Adrenal gland (tissue), 12 donors: ENCODE results near the gene ATP6AP1. TPM values are rescaled to one million over a fixed set of nuclear protein-coding genes. Genes with fewer than 3 reads are reported as not detected.

Source experiments
- DNase-seq, 7 donors: peaks; one replicate each; pipeline ENCODE4 v3.0.0-alpha.2; 2019 to 2020
- H3K27ac ChIP-seq, 5 donors: fragments of 200-600 bp; sonication (generic) in 4 of 5; 1 replicate in 3 of 5; 2 replicates in 2 of 5; pipeline versions ENCODE4 v1.5.1 to v1.8.0; 2016 to 2020; ENCODE audit warnings: mild to moderate bottlenecking in 1 of 5
- H3K27me3 ChIP-seq: fragments of 200-600 bp; 2 replicates; pipeline ENCODE4 v1.8.0; 2021
- H3K36me3 ChIP-seq, 2 donors: fragments of 200-600 bp; replicated peaks in 1 of 2; 1 replicate in 1 of 2; 2 replicates in 1 of 2; pipeline versions ENCODE4 v1.5.1 to v1.8.0; 2018 to 2022
- H3K4me1 ChIP-seq, 2 donors: fragments of 200-600 bp; replicated peaks in 1 of 2; 1 replicate in 1 of 2; 2 replicates in 1 of 2; pipeline versions ENCODE4 v1.5.1 to v1.8.0; 2018 to 2021
- H3K4me3 ChIP-seq, 4 donors: fragments of 200-600 bp; sonication (generic) in 3 of 4; one replicate each; pipeline ENCODE4 v1.5.1; 2016 to 2018
- H3K9me3 ChIP-seq, 3 donors: fragments of 200-600 bp; sonication (generic) in 1 of 3; replicated peaks in 1 of 3; 1 replicate in 2 of 3; 2 replicates in 1 of 3; pipeline versions ENCODE4 v1.5.1 to v1.8.0; 2016 to 2021
- CTCF ChIP-seq, 6 experiments: fragments of 450-650 bp in 4 of 6; fragments of 200-600 bp in 2 of 6; sonication (generic) in 1 of 6; IDR thresholded peaks; 1 replicate in 5 of 6; 2 replicates in 1 of 6; pipeline versions ENCODE4 v1.5.1 to v1.8.0; 2016 to 2021; ENCODE audit warnings: antibody characterized with exemption in 6 of 6, mild to moderate bottlenecking in 2 of 6, moderate library complexity in 1 of 6
- POLR2A ChIP-seq, 2 donors: fragments of 450-650 bp; IDR thresholded peaks; one replicate each; pipeline ENCODE4 v1.6.1; 2017; ENCODE audit warnings: antibody characterized with exemption in 2 of 2, mild to moderate bottlenecking in 2 of 2, moderate library complexity in 1 of 2
- WGBS, 4 donors: extraction: QIAGEN DNeasy Blood & Tissue Kit in 2 of 4; methylation state at CpG; one replicate each; pipeline versions ENCODE4 v1.1.5 to v1.1.7; 2013 to 2017; 5-methylcytosine and 5-hydroxymethylcytosine counted together
- intact Hi-C, 2 donors: fragments of 100-400 bp; cut with DNase I; formaldehyde crosslinking; loops; one replicate each; pipeline versions ENCODE4 v1.14.1 to v1.15.0; 2022 to 2023
- polyA plus RNA-seq, 3 donors: library from polyadenylated mRNA; stranded (reverse); fragments of 200-250 nt in 2 of 3; fragments of 350-450 nt in 1 of 3; fragmentation: Illumina TruSeq in 1 of 3; extraction: RNeasy Lipid Tissue Mini Kit (QIAGEN cat#74804) in 1 of 3; gene quantifications; one replicate each; pipeline ENCODE4 v1.2.3, GENCODE V29; 2013 to 2014
- total RNA-seq, 9 donors: library from RNA; depleted of rRNA in 4 of 9; stranded (reverse); fragments of >200 nt in 4 of 9; fragments of 120-200 nt in 1 of 9; fragmentation: NEBNext Ultra II Directional in 1 of 9; extraction: Animal tissue kit (Norgen Biotek cat#: 25700) in 1 of 9; gene quantifications; one replicate each; pipeline versions ENCODE4 v1.1.0 to v1.2.4, GENCODE V29; 2013 to 2023
- donor health status: healthy with polysubstance abuse.
- donor health status: Bipolar disorder and iron deficiency.
- donor health status: DM: yes; HTN: yes; CAD: no.
- donor health status: DM: no; HTN: no; CAD: no.
- donor health status: DM: no; HTN: no; CAD: no.
- donor health status: DM: yes; HTN: yes; CAD: no.

The ATP6AP1 gene
- total and polyA plus RNA-seq, 12 donors, result 55.4 to 170 (median 117) TPM

- Histone ChIP-seq H3K27me3 (no peaks in the 10 kb centered on the region), H3K36me3 (peaks cover 0 to 69% of the 10 kb centered on the region in 2 donors), H3K4me3 (no peak overlapping the region), H3K27ac (no peak overlapping the region), H3K4me1 (no peaks in the 10 kb centered on the region), H3K9me3 (no peaks in the 10 kb centered on the region)
- WGBS, 4 donors, result 88 to 94% (median 91%) methylated on average over 20 to 32 of the region's 32 CpGs; no CpG with 5 or more reads in 1 of the 4 donors
- DNase-seq, result no peak
- TF ChIP-seq POLR2A (IDR thresholded peaks at IDR 0.05), result no peak
- no peak for TF ChIP-seq CTCF (IDR thresholded peaks at IDR 0.05)
- intact Hi-C loops, result no loop called here
Measured at GRCh38 chrX:154466036-154466435, 37.6 kb downstream of the ATP6AP1 start.

GRCh38 chrX:154466907-154467306, 38.4 kb downstream of the ATP6AP1 start:
- intact Hi-C loops, result no loop called here
- H3K4me3 ChIP-seq, result no peak overlapping the region
- H3K27me3 ChIP-seq, result no peaks in the 10 kb centered on the region
- no peaks in the 10 kb centered on the region for H3K4me1 ChIP-seq
- H3K27ac ChIP-seq, result no peak overlapping the region
- no peaks in the 10 kb centered on the region for H3K9me3 ChIP-seq
- WGBS, 4 donors, result 85 to 100% (median 96%) methylated on average over 2 to 15 of the region's 15 CpGs; no CpG with 5 or more reads in 1 of the 4 donors
- TF ChIP-seq POLR2A (IDR thresholded peaks at IDR 0.05) (no peak), CTCF (IDR thresholded peaks at IDR 0.05) (no peak)
- DNase-seq, result no peak
- H3K36me3 ChIP-seq, result peaks cover 0 to 76% of the 10 kb centered on the region in 2 donors

GRCh38 chrX:154467556-154467955, 39.1 kb downstream of the ATP6AP1 start:
- 94 to 100% (median 95%) methylated on average over 6 to 21 of the region's 21 CpGs for WGBS, 4 donors
- Histone ChIP-seq H3K4me1 (no peaks in the 10 kb centered on the region), H3K4me3 (no peak overlapping the region), H3K27ac (no peak overlapping the region), H3K36me3 (peaks cover 0 to 76% of the 10 kb centered on the region in 2 donors), H3K9me3 (no peaks in the 10 kb centered on the region), H3K27me3 (no peaks in the 10 kb centered on the region)
- no peak for DNase-seq
- intact Hi-C loops, result no loop called here
- no peak for TF ChIP-seq CTCF (IDR thresholded peaks at IDR 0.05)
- no peak for TF ChIP-seq POLR2A (IDR thresholded peaks at IDR 0.05)

- TF ChIP-seq POLR2A (IDR thresholded peaks at IDR 0.05) (no peak), CTCF (IDR thresholded peaks at IDR 0.05) (no peak)
- Histone ChIP-seq H3K4me1 (no peaks in the 10 kb centered on the region), H3K27me3 (no peaks in the 10 kb centered on the region), H3K9me3 (no peaks in the 10 kb centered on the region), H3K36me3 (peaks cover 0 to 76% of the 10 kb centered on the region in 2 donors), H3K27ac (no peak overlapping the region), H3K4me3 (no peak overlapping the region)
- 92 to 100% (median 94%) methylated on average over 5 to 23 of the region's 23 CpGs; no CpG with 5 or more reads in 1 of the 4 donors for WGBS, 4 donors
- DNase-seq, result no peak
- intact Hi-C loops, result no loop called here
Measured at GRCh38 chrX:154468217-154468616, 39.7 kb downstream of the ATP6AP1 start.
